ENCODE measurements around the gene KMT2E. TPM values are rescaled to one million over a fixed set of nuclear protein-coding genes. Genes with fewer than 3 reads are reported as not detected.

The KMT2E gene
- total RNA-seq, 1 experiment from 2014 or later, result 52.3 TPM

DNA sequence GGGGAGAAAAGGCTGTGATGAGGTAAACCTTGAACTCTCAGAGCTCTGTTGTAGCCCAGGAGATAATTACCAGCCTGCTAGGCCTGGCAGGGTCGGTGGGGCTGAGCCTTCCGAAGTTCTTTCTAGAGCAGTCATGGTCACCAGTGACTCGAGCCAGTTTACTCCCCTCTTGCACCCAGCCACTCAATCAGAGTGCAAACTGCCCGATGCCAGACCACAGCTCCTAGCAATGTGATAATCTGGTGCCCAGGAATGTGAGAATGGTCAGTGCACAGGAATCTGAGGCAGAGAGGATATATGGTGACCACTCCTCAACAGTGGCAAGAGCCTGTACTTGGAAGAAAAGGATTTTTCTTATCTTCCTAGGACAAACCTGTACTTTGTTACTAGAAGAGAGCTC lies 46.4 kb upstream of the KMT2E start:
- Mint-ChIP-seq H3K27ac (no peak overlapping the region), H3K27me3 (ENCODE audit: low read depth) (no peaks in the 10 kb centered on the region; the same call in 1 of the 2 replicates), H3K36me3 (no peaks in the 10 kb centered on the region), H3K4me1 (peaks cover 8% of the 10 kb centered on the region; the same call in 1 of the 2 replicates), H3K4me3 (no peak overlapping the region), H3K9me3 (peaks cover 10% of the 10 kb centered on the region; the same call in 1 of the 2 replicates)
- DNase-seq (ENCODE audit: low spot score), result no peak
- POLR2A ChIA-PET, result interaction anchor here (1.0 kb wide), 1 partner anchor 17 kb away, joined by 3 read pairs; no protein-coding TSS in a partner anchor
- CTCF ChIA-PET, result interaction anchor here (0.5 to 2.4 kb wide), 3 partner anchors 12 to 1483 kb away, joined by 4 to 8 read pairs (median 4); no protein-coding TSS in a partner anchor
- no peak for ATAC-seq
- TF ChIP-seq, protein P1, sequence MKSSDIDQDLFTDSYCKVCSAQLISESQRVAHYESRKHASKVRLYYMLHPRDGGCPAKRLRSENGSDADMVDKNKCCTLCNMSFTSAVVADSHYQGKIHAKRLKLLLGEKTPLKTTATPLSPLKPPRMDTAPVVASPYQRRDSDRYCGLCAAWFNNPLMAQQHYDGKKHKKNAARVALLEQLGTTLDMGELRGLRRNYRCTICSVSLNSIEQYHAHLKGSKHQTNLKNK (CRISPR knock-in tag; IDR thresholded peaks at IDR 0.05), result no peak

DNA sequence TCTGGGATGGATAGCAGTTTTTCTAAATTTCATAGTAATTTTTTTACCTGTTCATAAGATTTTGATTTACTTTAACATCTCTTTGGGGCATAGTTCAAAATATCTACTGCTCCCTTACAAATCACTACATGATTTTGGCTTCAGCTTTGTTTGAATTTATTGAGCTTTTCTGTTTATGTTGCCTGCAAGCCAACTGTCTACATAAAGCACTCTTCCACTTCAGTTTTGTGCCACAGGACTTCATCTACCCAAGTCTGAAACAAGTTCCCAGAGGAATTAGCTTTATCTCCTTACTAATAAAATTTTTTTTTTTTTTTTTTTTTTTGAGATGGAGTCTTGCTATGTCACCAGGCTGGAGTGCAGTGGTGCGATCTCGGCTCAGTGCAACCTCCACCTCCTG lies 45.4 kb upstream of the KMT2E start:
- no peak overlapping the region for H3K4me3 Mint-ChIP-seq
- H3K36me3 Mint-ChIP-seq, result no peaks in the 10 kb centered on the region
- no peak for ATAC-seq
- TF ChIP-seq, protein P2, sequence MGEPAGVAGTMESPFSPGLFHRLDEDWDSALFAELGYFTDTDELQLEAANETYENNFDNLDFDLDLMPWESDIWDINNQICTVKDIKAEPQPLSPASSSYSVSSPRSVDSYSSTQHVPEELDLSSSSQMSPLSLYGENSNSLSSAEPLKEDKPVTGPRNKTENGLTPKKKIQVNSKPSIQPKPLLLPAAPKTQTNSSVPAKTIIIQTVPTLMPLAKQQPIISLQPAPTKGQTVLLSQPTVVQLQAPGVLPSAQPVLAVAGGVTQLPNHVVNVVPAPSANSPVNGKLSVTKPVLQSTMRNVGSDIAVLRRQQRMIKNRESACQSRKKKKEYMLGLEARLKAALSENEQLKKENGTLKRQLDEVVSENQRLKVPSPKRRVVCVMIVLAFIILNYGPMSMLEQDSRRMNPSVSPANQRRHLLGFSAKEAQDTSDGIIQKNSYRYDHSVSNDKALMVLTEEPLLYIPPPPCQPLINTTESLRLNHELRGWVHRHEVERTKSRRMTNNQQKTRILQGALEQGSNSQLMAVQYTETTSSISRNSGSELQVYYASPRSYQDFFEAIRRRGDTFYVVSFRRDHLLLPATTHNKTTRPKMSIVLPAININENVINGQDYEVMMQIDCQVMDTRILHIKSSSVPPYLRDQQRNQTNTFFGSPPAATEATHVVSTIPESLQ (CRISPR knock-in tag; IDR thresholded peaks at IDR 0.05), result no peak
- TF ChIP-seq, protein P3, sequence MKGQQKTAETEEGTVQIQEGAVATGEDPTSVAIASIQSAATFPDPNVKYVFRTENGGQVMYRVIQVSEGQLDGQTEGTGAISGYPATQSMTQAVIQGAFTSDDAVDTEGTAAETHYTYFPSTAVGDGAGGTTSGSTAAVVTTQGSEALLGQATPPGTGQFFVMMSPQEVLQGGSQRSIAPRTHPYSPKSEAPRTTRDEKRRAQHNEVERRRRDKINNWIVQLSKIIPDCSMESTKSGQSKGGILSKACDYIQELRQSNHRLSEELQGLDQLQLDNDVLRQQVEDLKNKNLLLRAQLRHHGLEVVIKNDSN (CRISPR knock-in tag; IDR thresholded peaks at IDR 0.05), result no peak
- TF ChIP-seq ZNF121 (CRISPR knock-in tag; IDR thresholded peaks at IDR 0.05) (no peak), TCF7 (CRISPR knock-in tag; IDR thresholded peaks at IDR 0.05; ENCODE audit: low read depth) (no peak)
- POLR2A ChIA-PET, result no interaction called here
- no peak overlapping the region for H3K27ac Mint-ChIP-seq
- H3K9me3 Mint-ChIP-seq, result peaks cover 6% of the 10 kb centered on the region; the same call in 1 of the 2 replicates
- CTCF ChIA-PET, result interaction anchor here (0.6 to 2.4 kb wide), 3 partner anchors 13 to 612 kb away, joined by 3 to 8 read pairs (median 3); no protein-coding TSS in a partner anchor
- no peak for DNase-seq (ENCODE audit: low spot score)
- H3K27me3 Mint-ChIP-seq (ENCODE audit: low read depth), result no peaks in the 10 kb centered on the region
- H3K4me1 Mint-ChIP-seq, result peaks cover 6% of the 10 kb centered on the region; the same call in 1 of the 2 replicates

DNA sequence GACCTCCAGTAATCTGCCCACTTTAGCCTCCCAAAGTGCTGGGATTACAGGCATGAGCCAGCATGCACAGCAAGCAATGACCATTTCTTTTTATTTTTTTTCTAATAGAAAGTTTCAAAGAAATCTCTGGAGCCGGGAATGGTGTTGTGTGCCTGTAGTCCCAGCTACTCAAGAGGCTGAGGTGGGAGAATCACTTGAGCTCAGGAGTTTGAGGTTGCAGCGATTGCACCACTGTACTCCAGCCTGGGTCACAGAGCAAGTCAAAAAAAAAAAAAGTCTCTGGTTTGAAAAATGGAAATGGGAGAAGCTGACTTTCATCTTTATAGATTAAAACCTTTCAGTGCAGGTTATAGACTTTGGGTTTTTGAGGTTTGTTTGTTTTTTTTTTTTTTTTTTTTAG lies 44.8 kb upstream of the KMT2E start:
- Mint-ChIP-seq H3K27ac (no peak overlapping the region), H3K36me3 (no peaks in the 10 kb centered on the region), H3K4me1 (peaks cover 6% of the 10 kb centered on the region; the same call in 1 of the 2 replicates), H3K27me3 (ENCODE audit: low read depth) (no peaks in the 10 kb centered on the region), H3K9me3 (peaks cover under 1% of the 10 kb centered on the region; the same call in 1 of the 2 replicates), H3K4me3 (no peak overlapping the region)
- TF ChIP-seq, protein P4, sequence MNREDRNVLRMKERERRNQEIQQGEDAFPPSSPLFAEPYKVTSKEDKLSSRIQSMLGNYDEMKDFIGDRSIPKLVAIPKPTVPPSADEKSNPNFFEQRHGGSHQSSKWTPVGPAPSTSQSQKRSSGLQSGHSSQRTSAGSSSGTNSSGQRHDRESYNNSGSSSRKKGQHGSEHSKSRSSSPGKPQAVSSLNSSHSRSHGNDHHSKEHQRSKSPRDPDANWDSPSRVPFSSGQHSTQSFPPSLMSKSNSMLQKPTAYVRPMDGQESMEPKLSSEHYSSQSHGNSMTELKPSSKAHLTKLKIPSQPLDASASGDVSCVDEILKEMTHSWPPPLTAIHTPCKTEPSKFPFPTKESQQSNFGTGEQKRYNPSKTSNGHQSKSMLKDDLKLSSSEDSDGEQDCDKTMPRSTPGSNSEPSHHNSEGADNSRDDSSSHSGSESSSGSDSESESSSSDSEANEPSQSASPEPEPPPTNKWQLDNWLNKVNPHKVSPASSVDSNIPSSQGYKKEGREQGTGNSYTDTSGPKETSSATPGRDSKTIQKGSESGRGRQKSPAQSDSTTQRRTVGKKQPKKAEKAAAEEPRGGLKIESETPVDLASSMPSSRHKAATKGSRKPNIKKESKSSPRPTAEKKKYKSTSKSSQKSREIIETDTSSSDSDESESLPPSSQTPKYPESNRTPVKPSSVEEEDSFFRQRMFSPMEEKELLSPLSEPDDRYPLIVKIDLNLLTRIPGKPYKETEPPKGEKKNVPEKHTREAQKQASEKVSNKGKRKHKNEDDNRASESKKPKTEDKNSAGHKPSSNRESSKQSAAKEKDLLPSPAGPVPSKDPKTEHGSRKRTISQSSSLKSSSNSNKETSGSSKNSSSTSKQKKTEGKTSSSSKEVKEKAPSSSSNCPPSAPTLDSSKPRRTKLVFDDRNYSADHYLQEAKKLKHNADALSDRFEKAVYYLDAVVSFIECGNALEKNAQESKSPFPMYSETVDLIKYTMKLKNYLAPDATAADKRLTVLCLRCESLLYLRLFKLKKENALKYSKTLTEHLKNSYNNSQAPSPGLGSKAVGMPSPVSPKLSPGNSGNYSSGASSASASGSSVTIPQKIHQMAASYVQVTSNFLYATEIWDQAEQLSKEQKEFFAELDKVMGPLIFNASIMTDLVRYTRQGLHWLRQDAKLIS (CRISPR knock-in tag; IDR thresholded peaks at IDR 0.05; ENCODE audit: borderline replicate concordance), result no peak
- TF ChIP-seq, protein P5, sequence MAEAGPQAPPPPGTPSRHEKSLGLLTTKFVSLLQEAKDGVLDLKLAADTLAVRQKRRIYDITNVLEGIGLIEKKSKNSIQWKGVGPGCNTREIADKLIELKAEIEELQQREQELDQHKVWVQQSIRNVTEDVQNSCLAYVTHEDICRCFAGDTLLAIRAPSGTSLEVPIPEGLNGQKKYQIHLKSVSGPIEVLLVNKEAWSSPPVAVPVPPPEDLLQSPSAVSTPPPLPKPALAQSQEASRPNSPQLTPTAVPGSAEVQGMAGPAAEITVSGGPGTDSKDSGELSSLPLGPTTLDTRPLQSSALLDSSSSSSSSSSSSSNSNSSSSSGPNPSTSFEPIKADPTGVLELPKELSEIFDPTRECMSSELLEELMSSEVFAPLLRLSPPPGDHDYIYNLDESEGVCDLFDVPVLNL (CRISPR knock-in tag; IDR thresholded peaks at IDR 0.05; ENCODE audit: borderline replicate concordance, low read depth), result no peak
- TF ChIP-seq, protein P6, sequence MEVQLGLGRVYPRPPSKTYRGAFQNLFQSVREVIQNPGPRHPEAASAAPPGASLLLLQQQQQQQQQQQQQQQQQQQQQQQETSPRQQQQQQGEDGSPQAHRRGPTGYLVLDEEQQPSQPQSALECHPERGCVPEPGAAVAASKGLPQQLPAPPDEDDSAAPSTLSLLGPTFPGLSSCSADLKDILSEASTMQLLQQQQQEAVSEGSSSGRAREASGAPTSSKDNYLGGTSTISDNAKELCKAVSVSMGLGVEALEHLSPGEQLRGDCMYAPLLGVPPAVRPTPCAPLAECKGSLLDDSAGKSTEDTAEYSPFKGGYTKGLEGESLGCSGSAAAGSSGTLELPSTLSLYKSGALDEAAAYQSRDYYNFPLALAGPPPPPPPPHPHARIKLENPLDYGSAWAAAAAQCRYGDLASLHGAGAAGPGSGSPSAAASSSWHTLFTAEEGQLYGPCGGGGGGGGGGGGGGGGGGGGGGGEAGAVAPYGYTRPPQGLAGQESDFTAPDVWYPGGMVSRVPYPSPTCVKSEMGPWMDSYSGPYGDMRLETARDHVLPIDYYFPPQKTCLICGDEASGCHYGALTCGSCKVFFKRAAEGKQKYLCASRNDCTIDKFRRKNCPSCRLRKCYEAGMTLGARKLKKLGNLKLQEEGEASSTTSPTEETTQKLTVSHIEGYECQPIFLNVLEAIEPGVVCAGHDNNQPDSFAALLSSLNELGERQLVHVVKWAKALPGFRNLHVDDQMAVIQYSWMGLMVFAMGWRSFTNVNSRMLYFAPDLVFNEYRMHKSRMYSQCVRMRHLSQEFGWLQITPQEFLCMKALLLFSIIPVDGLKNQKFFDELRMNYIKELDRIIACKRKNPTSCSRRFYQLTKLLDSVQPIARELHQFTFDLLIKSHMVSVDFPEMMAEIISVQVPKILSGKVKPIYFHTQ (CRISPR knock-in tag; IDR thresholded peaks at IDR 0.05), result no peak
- TF ChIP-seq NR2C2 (CRISPR knock-in tag; IDR thresholded peaks at IDR 0.05), result no peak
- TF ChIP-seq, protein P7, sequence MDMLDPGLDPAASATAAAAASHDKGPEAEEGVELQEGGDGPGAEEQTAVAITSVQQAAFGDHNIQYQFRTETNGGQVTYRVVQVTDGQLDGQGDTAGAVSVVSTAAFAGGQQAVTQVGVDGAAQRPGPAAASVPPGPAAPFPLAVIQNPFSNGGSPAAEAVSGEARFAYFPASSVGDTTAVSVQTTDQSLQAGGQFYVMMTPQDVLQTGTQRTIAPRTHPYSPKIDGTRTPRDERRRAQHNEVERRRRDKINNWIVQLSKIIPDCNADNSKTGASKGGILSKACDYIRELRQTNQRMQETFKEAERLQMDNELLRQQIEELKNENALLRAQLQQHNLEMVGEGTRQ (CRISPR knock-in tag; IDR thresholded peaks at IDR 0.05), result no peak
- ChIA-PET POLR2A (no interaction called here), CTCF (interaction anchor here (0.6 to 2.4 kb wide), 2 partner anchors 12 to 613 kb away, joined by 3 to 8 read pairs; no protein-coding TSS in a partner anchor)
- ATAC-seq (no peak), DNase-seq (ENCODE audit: low spot score) (no peak)
